K562 (cell line): ENCODE results near the gene LHX5. TPM values are rescaled to one million over a fixed set of nuclear protein-coding genes. Genes with fewer than 3 reads are reported as not detected.

ENCODE experiments used
- ATAC-seq: fragments of 200-7000 bp; cut with Tn5 transposase; 3 replicates; pipeline ENCODE4 v1.9.1; 2020; ENCODE audit warnings: moderate library complexity
- BruUV-seq: library from RNA; stranded (reverse); fragments of 400-500 nt; replicated peaks from 2 replicates; lab custom pipeline; 2021; lab: Mats Ljungman, UMichigan
- CTCF ChIA-PET: fragments of 300-600 bp; formaldehyde crosslinking; extraction: SDS; loops from one replicate; lab custom pipeline; 2021; ENCODE audit warnings: low intra/inter-chr PET ratio; lab: Yijun Ruan, JAX
- POLR2A ChIA-PET: fragments of 300-600, 350-650 bp; sonication (Branson Sonifier 250); formaldehyde crosslinking; extraction: SDS; loops from one replicate; lab custom pipeline; 2021; ENCODE audit warnings: antibody characterized with exemption, inconsistent platforms; lab: Yijun Ruan, JAX
- DNase-seq, 4 experiments: peaks; one replicate each; pipeline versions ENCODE4 v3.0.0 to v3.0.0-alpha.2; 2011 to 2018; ENCODE audit warnings: low spot score in 3 of 4, mixed read lengths in 3 of 4; ENCODE audit errors: extremely low read depth in 1 of 4
- FAIRE-seq: peaks from 2 replicates; lab custom pipeline; 2011; peaks lifted over from hg19 to GRCh38; lab: Jason Lieb, UNC
- H2AFZ ChIP-seq: 2 replicates; pipeline ENCODE4 v1.6.0; 2011; ENCODE audit warnings: low read depth, low read length, control low read depth, inconsistent platforms
- H3K27ac ChIP-seq: fragments of 200-600 bp; 3 replicates; pipeline ENCODE4 v1.8.0; 2011; ENCODE audit warnings: low read depth, mild to moderate bottlenecking, control low read depth, inconsistent platforms, low read length, moderate library complexity, mixed read lengths; ENCODE audit errors: extremely low read depth
- H3K27me3 ChIP-seq, 2 experiments: fragments of 300-600 bp in 1 of 2; 2 replicates in 1 of 2; 3 replicates in 1 of 2; pipeline versions ENCODE4 v1.6.0 to v1.8.0; 2011; ENCODE audit warnings: inconsistent platforms in 2 of 2, low read length in 2 of 2, mild to moderate bottlenecking in 1 of 2, mixed read lengths in 1 of 2, moderate library complexity in 1 of 2; ENCODE audit not compliant: control insufficient read depth in 2 of 2, insufficient read depth in 2 of 2
- H3K36me3 ChIP-seq: fragments of 300-600 bp; 3 replicates; pipeline ENCODE4 v1.8.0; 2011; ENCODE audit warnings: mild to moderate bottlenecking, low read length, inconsistent platforms; ENCODE audit not compliant: control insufficient read depth, insufficient read depth
- H3K4me1 ChIP-seq, 2 experiments: fragments of 200-600 bp in 1 of 2; replicated peaks in 1 of 2; 2 replicates in 1 of 2; 3 replicates in 1 of 2; pipeline versions ENCODE4 v1.5.1 to v1.8.0; 2011; ENCODE audit warnings: inconsistent platforms in 2 of 2, low read length in 2 of 2, mild to moderate bottlenecking in 1 of 2, mixed read lengths in 1 of 2, moderate library complexity in 1 of 2; ENCODE audit not compliant: control insufficient read depth in 2 of 2, insufficient read depth in 2 of 2
- H3K4me2 ChIP-seq: 2 replicates; pipeline ENCODE4 v1.6.1; 2011; ENCODE audit warnings: low read length, control low read depth, inconsistent platforms, mixed read lengths; ENCODE audit not compliant: insufficient read depth
- H3K4me3 ChIP-seq: fragments of 200-600 bp; sonication (generic), shearing (Covaris generic); 2 replicates; pipeline ENCODE4 v1.5.1; 2016; ENCODE audit warnings: control low read depth, inconsistent platforms
- H3K79me2 ChIP-seq: fragments of 200-600 bp; 3 replicates; pipeline ENCODE4 v1.8.0; 2011; ENCODE audit warnings: low read length, inconsistent platforms; ENCODE audit not compliant: control insufficient read depth, insufficient read depth
- H3K9ac ChIP-seq, 2 experiments: 2 replicates each; pipeline versions ENCODE4 v1.6.0 to v1.6.1; 2011; ENCODE audit warnings: low read depth in 2 of 2, low read length in 2 of 2, control low read depth in 1 of 2, inconsistent platforms in 1 of 2, mild to moderate bottlenecking in 1 of 2, mixed read lengths in 1 of 2; ENCODE audit not compliant: insufficient read depth in 1 of 2
- H3K9me1 ChIP-seq: one replicate; pipeline ENCODE4 v1.6.0; 2011; ENCODE audit warnings: inconsistent platforms, mild to moderate bottlenecking, low read length, moderate library complexity; ENCODE audit not compliant: control insufficient read depth, insufficient read depth
- H3K9me3 ChIP-seq: replicated peaks from 2 replicates; pipeline ENCODE4 v1.5.1; 2011; ENCODE audit warnings: low read depth, low read length, inconsistent platforms; ENCODE audit not compliant: control insufficient read depth, insufficient read depth
- H4K20me1 ChIP-seq: replicated peaks from 2 replicates; pipeline ENCODE4 v1.6.1; 2011; ENCODE audit warnings: low read length, inconsistent platforms, mixed read lengths; ENCODE audit not compliant: control insufficient read depth, insufficient read depth
- ADNP ChIP-seq: fragments of 200-800 bp; sonication (Bioruptor generic); IDR thresholded peaks from 2 replicates; pipeline ENCODE4 v1.6.1; 2016; ENCODE audit warnings: missing genetic modification characterization, missing compliant biosample characterization
- BCOR ChIP-seq: fragments of 450-650 bp; IDR thresholded peaks from 2 replicates; pipeline ENCODE4 v1.6.1; 2016
- NBN ChIP-seq: fragments of 450-650 bp; IDR thresholded peaks from 2 replicates; pipeline ENCODE4 v1.6.1; 2016; ENCODE audit warnings: low read depth, mild to moderate bottlenecking
- PRPF4 ChIP-seq: fragments of 200-400 bp; formaldehyde crosslinking; IDR thresholded peaks from one replicate; pipeline ENCODE4 v1.6.1; 2017; ENCODE audit warnings: low read length, low read depth, mild to moderate bottlenecking; ENCODE audit not compliant: insufficient read depth, poor library complexity, severe bottlenecking
- RBM25 ChIP-seq: fragments of 200-400 bp; formaldehyde crosslinking; IDR thresholded peaks from 2 replicates; pipeline ENCODE4 v1.6.1; 2018; ENCODE audit warnings: low read length, low read depth, moderate library complexity; ENCODE audit not compliant: severe bottlenecking
- RCOR1 ChIP-seq, 2 experiments: IDR thresholded peaks; 2 replicates each; pipeline ENCODE4 v1.6.1; 2012; ENCODE audit warnings: low read depth in 2 of 2, low read length in 2 of 2, borderline replicate concordance in 1 of 2, improper control_type of control experiment in 1 of 2
- YY1 ChIP-seq, 3 experiments: IDR thresholded peaks; 2 replicates each; pipeline ENCODE4 v1.6.1; 2011; ENCODE audit warnings: low read length in 2 of 3, mild to moderate bottlenecking in 2 of 3, moderate library complexity in 2 of 3, borderline replicate concordance in 1 of 3, control low read depth in 1 of 3, low read depth in 1 of 3; ENCODE audit not compliant: insufficient read depth in 3 of 3, insufficient replicate concordance in 2 of 3, control insufficient read depth in 1 of 3, insufficient read length in 1 of 3; ENCODE audit errors: extremely low read depth in 1 of 3
- ZNF551 ChIP-seq: fragments of 250-450 bp; sonication (Bioruptor Pico); IDR thresholded peaks from 2 replicates; pipeline ENCODE4 v1.5.0; 2021; ENCODE audit warnings: mild to moderate bottlenecking, moderate library complexity
- ZNF583 ChIP-seq: fragments of 250-450 bp; sonication (Bioruptor Pico); IDR thresholded peaks from 2 replicates; pipeline ENCODE4 v1.4.0; 2020
- WGBS: fragments of 100-300 bp; shearing (Covaris generic); methylation state at CpG from one replicate; pipeline ENCODE4 v1.1.6; 2016; ENCODE audit warnings: low coverage, mixed read lengths; ENCODE audit not compliant: insufficient coverage; ENCODE audit errors: missing lambda C conversion rate; 5-methylcytosine and 5-hydroxymethylcytosine counted together
- in situ Hi-C: fragments of 300-500 bp; cut with MboI; formaldehyde crosslinking; loops from 4 replicates; pipeline ENCODE4 v1.15.0; 2018; ENCODE audit warnings: inconsistent platforms, mixed read lengths
- intact Hi-C: fragments of 100-400 bp; cut with micrococcal nuclease; formaldehyde crosslinking; loops from 2 replicates; pipeline ENCODE4 v1.14.2; 2022
- polyA plus RNA-seq, 8 experiments: library from polyadenylated mRNA; depleted of rRNA in 4 of 8; stranded (reverse) in 5 of 8; unstranded in 3 of 8; fragments of >200 nt; fragmentation: Nextera tagmentation in 2 of 8; fragmentation: Illumina TruSeq in 1 of 8; extraction: Ambion mirVana in 2 of 8; extraction: Trizol in 1 of 8; gene quantifications; 2 replicates each; pipeline versions ENCODE4 v1.2.1 to v1.2.3, GENCODE V29; 2011 to 2014; ENCODE audit warnings: inconsistent platforms in 1 of 8, missing spikeins in 1 of 8
- total RNA-seq, 7 experiments: library from RNA; depleted of rRNA in 6 of 7; stranded (reverse); fragments of >200 nt in 6 of 7; fragmentation: Illumina TruSeq in 2 of 7; extraction: Trizol in 2 of 7; gene quantifications; 2 replicates each; pipeline versions ENCODE4 v1.2.1 to v1.2.3, GENCODE V29; 2011 to 2021; ENCODE audit warnings: low replicate concordance in 1 of 7

Gene LHX5
- total and polyA plus RNA-seq, 9 of the 15 experiments (the other 6 are each of a cell fraction or from before 2014, with no cell fraction given), result 0.04 to 0.17 (median 0.05) TPM; not detected in 6

GRCh38 chr12:113449299-113449698 lies 22.4 kb downstream of the LHX5 start:
- Histone ChIP-seq H3K9ac (no peak overlapping the region), H3K27ac (no peak overlapping the region), H3K9me3 (no peaks in the 10 kb centered on the region; the same call in 1 of the 2 replicates), H3K4me2 (no peak overlapping the region), H2AFZ (no peak overlapping the region), H3K4me1 (no peaks in the 10 kb centered on the region), H3K27me3 (no peaks in the 10 kb centered on the region), H4K20me1 (no peaks in the 10 kb centered on the region), H3K9me1 (no peaks in the 10 kb centered on the region), H3K4me3 (no peak overlapping the region), H3K36me3 (no peaks in the 10 kb centered on the region), H3K79me2 (no peaks in the 10 kb centered on the region)
- no peak for FAIRE-seq
- DNase-seq, result no peak
- ATAC-seq, result no peak
- no peak for TF ChIP-seq PRPF4
- no peak for TF ChIP-seq ZNF583
- TF ChIP-seq BCOR, result peak; percentile 57; the same call in 1 of the 2 replicates
- TF ChIP-seq ZNF551 (CRISPR knock-in tag), result no peak
- no peak for TF ChIP-seq RCOR1 (IDR thresholded peaks at IDR 0.05; ENCODE audit: borderline replicate concordance in 1 of 2, low read depth in 2 of 2, low read length in 2 of 2)
- TF ChIP-seq YY1 (IDR thresholded peaks at IDR 0.05; ENCODE audit: borderline replicate concordance in 1 of 3, control insufficient read depth in 1 of 3, extremely low read depth in 1 of 3, insufficient read depth in 3 of 3, insufficient read length in 1 of 3, insufficient replicate concordance in 2 of 3, low read depth in 1 of 3, low read length in 2 of 3), result no peak
- TF ChIP-seq NBN, result no peak
- TF ChIP-seq RBM25, result peak; percentile 85
- TF ChIP-seq ADNP, result peak; percentile 69
- in situ Hi-C loops (no loop called here), intact Hi-C loops (no loop called here)
- 0% methylated on average over 2 of the region's 2 CpGs for WGBS
- ChIA-PET POLR2A (no interaction called here), CTCF (no interaction called here)
- BruUV-seq, result no TSS peak
